K562 (cell line): ENCODE data around the gene ZNF705A. TPM values are rescaled to one million over a fixed set of nuclear protein-coding genes. Genes with fewer than 3 reads are reported as not detected.
"Not testable (repeated sequence)": the region's sequence is repeated elsewhere in the genome, so short reads cannot be mapped to it uniquely, and the experiment has no call there.

Source experiments
- ATAC-seq: fragments of 200-7000 bp; cut with Tn5 transposase; 3 replicates; pipeline ENCODE4 v1.9.1; 2020; ENCODE audit warnings: moderate library complexity
- BruUV-seq: library from RNA; stranded (reverse); fragments of 400-500 nt; replicated peaks from 2 replicates; lab custom pipeline; 2021; lab: Mats Ljungman, UMichigan
- CTCF ChIA-PET: fragments of 300-600 bp; formaldehyde crosslinking; extraction: SDS; loops from one replicate; lab custom pipeline; 2021; ENCODE audit warnings: low intra/inter-chr PET ratio; lab: Yijun Ruan, JAX
- POLR2A ChIA-PET: fragments of 300-600, 350-650 bp; sonication (Branson Sonifier 250); formaldehyde crosslinking; extraction: SDS; loops from one replicate; lab custom pipeline; 2021; ENCODE audit warnings: antibody characterized with exemption, inconsistent platforms; lab: Yijun Ruan, JAX
- DNase-seq, 4 experiments: peaks; one replicate each; pipeline versions ENCODE4 v3.0.0 to v3.0.0-alpha.2; 2011 to 2018; ENCODE audit warnings: low spot score in 3 of 4, mixed read lengths in 3 of 4; ENCODE audit errors: extremely low read depth in 1 of 4
- FAIRE-seq: peaks from 2 replicates; lab custom pipeline; 2011; peaks lifted over from hg19 to GRCh38; lab: Jason Lieb, UNC
- H2AFZ ChIP-seq: 2 replicates; pipeline ENCODE4 v1.6.0; 2011; ENCODE audit warnings: low read depth, low read length, control low read depth, inconsistent platforms
- H3K27ac ChIP-seq: fragments of 200-600 bp; 3 replicates; pipeline ENCODE4 v1.8.0; 2011; ENCODE audit warnings: low read depth, mild to moderate bottlenecking, control low read depth, inconsistent platforms, low read length, moderate library complexity, mixed read lengths; ENCODE audit errors: extremely low read depth
- H3K27me3 ChIP-seq, 2 experiments: fragments of 300-600 bp in 1 of 2; 2 replicates in 1 of 2; 3 replicates in 1 of 2; pipeline versions ENCODE4 v1.6.0 to v1.8.0; 2011; ENCODE audit warnings: inconsistent platforms in 2 of 2, low read length in 2 of 2, mild to moderate bottlenecking in 1 of 2, mixed read lengths in 1 of 2, moderate library complexity in 1 of 2; ENCODE audit not compliant: control insufficient read depth in 2 of 2, insufficient read depth in 2 of 2
- H3K36me3 ChIP-seq: fragments of 300-600 bp; 3 replicates; pipeline ENCODE4 v1.8.0; 2011; ENCODE audit warnings: mild to moderate bottlenecking, low read length, inconsistent platforms; ENCODE audit not compliant: control insufficient read depth, insufficient read depth
- H3K4me1 ChIP-seq, 2 experiments: fragments of 200-600 bp in 1 of 2; replicated peaks in 1 of 2; 2 replicates in 1 of 2; 3 replicates in 1 of 2; pipeline versions ENCODE4 v1.5.1 to v1.8.0; 2011; ENCODE audit warnings: inconsistent platforms in 2 of 2, low read length in 2 of 2, mild to moderate bottlenecking in 1 of 2, mixed read lengths in 1 of 2, moderate library complexity in 1 of 2; ENCODE audit not compliant: control insufficient read depth in 2 of 2, insufficient read depth in 2 of 2
- H3K4me2 ChIP-seq: 2 replicates; pipeline ENCODE4 v1.6.1; 2011; ENCODE audit warnings: low read length, control low read depth, inconsistent platforms, mixed read lengths; ENCODE audit not compliant: insufficient read depth
- H3K4me3 ChIP-seq: fragments of 200-600 bp; sonication (generic), shearing (Covaris generic); 2 replicates; pipeline ENCODE4 v1.5.1; 2016; ENCODE audit warnings: control low read depth, inconsistent platforms
- H3K79me2 ChIP-seq: fragments of 200-600 bp; 3 replicates; pipeline ENCODE4 v1.8.0; 2011; ENCODE audit warnings: low read length, inconsistent platforms; ENCODE audit not compliant: control insufficient read depth, insufficient read depth
- H3K9ac ChIP-seq, 2 experiments: 2 replicates each; pipeline versions ENCODE4 v1.6.0 to v1.6.1; 2011; ENCODE audit warnings: low read depth in 2 of 2, low read length in 2 of 2, control low read depth in 1 of 2, inconsistent platforms in 1 of 2, mild to moderate bottlenecking in 1 of 2, mixed read lengths in 1 of 2; ENCODE audit not compliant: insufficient read depth in 1 of 2
- H3K9me1 ChIP-seq: one replicate; pipeline ENCODE4 v1.6.0; 2011; ENCODE audit warnings: inconsistent platforms, mild to moderate bottlenecking, low read length, moderate library complexity; ENCODE audit not compliant: control insufficient read depth, insufficient read depth
- H3K9me3 ChIP-seq: replicated peaks from 2 replicates; pipeline ENCODE4 v1.5.1; 2011; ENCODE audit warnings: low read depth, low read length, inconsistent platforms; ENCODE audit not compliant: control insufficient read depth, insufficient read depth
- H4K20me1 ChIP-seq: replicated peaks from 2 replicates; pipeline ENCODE4 v1.6.1; 2011; ENCODE audit warnings: low read length, inconsistent platforms, mixed read lengths; ENCODE audit not compliant: control insufficient read depth, insufficient read depth
- CTCF ChIP-seq, 3 experiments: IDR thresholded peaks in 2 of 3; conservative IDR thresholded peaks in 1 of 3; 2 replicates each; pipeline ENCODE4 v1.5.1; 2011 to 2012; ENCODE audit warnings: low read length in 3 of 3, mild to moderate bottlenecking in 3 of 3, control low read depth in 2 of 3, improper control_type of control experiment in 1 of 3, inconsistent platforms in 1 of 3, low read depth in 1 of 3, mixed read lengths in 1 of 3, moderate library complexity in 1 of 3; ENCODE audit not compliant: insufficient read depth in 2 of 3
- NRF1 ChIP-seq, 2 experiments: fragments of 450-650 bp; IDR thresholded peaks in 1 of 2; conservative IDR thresholded peaks in 1 of 2; 2 replicates each; pipeline ENCODE4 v1.6.1; 2014; ENCODE audit warnings: mild to moderate bottlenecking in 2 of 2
- SRF ChIP-seq, 2 experiments: fragments of 250-450, 450-650 bp in 1 of 2; sonication (Bioruptor Pico) in 1 of 2; sonication (generic) in 1 of 2; formaldehyde crosslinking; IDR thresholded peaks; 2 replicates each; pipeline versions ENCODE4 v1.5.0 to v1.5.1; 2020 to 2022; ENCODE audit warnings: mild to moderate bottlenecking in 1 of 2, missing genetic modification reagents in 1 of 2
- ZBTB33 ChIP-seq: sonication (generic); formaldehyde crosslinking; IDR thresholded peaks from 2 replicates; pipeline ENCODE4 v1.8.1; 2023; ENCODE audit warnings: mild to moderate bottlenecking, missing genetic modification reagents
- ZFX ChIP-seq: sonication (generic); formaldehyde crosslinking; IDR thresholded peaks from 2 replicates; pipeline ENCODE4 v1.8.0; 2022; ENCODE audit warnings: mild to moderate bottlenecking, missing genetic modification reagents, moderate library complexity
- WGBS: fragments of 100-300 bp; shearing (Covaris generic); methylation state at CpG from one replicate; pipeline ENCODE4 v1.1.6; 2016; ENCODE audit warnings: low coverage, mixed read lengths; ENCODE audit not compliant: insufficient coverage; ENCODE audit errors: missing lambda C conversion rate; 5-methylcytosine and 5-hydroxymethylcytosine counted together
- in situ Hi-C: fragments of 300-500 bp; cut with MboI; formaldehyde crosslinking; loops from 4 replicates; pipeline ENCODE4 v1.15.0; 2018; ENCODE audit warnings: inconsistent platforms, mixed read lengths
- intact Hi-C: fragments of 100-400 bp; cut with micrococcal nuclease; formaldehyde crosslinking; loops from 2 replicates; pipeline ENCODE4 v1.14.2; 2022
- polyA plus RNA-seq, 8 experiments: library from polyadenylated mRNA; depleted of rRNA in 4 of 8; stranded (reverse) in 5 of 8; unstranded in 3 of 8; fragments of >200 nt; fragmentation: Nextera tagmentation in 2 of 8; fragmentation: Illumina TruSeq in 1 of 8; extraction: Ambion mirVana in 2 of 8; extraction: Trizol in 1 of 8; gene quantifications; 2 replicates each; pipeline versions ENCODE4 v1.2.1 to v1.2.3, GENCODE V29; 2011 to 2014; ENCODE audit warnings: inconsistent platforms in 1 of 8, missing spikeins in 1 of 8
- total RNA-seq, 7 experiments: library from RNA; depleted of rRNA in 6 of 7; stranded (reverse); fragments of >200 nt in 6 of 7; fragmentation: Illumina TruSeq in 2 of 7; extraction: Trizol in 2 of 7; gene quantifications; 2 replicates each; pipeline versions ENCODE4 v1.2.1 to v1.2.3, GENCODE V29; 2011 to 2021; ENCODE audit warnings: low replicate concordance in 1 of 7

ZNF705A gene
- total and polyA plus RNA-seq, 9 of the 15 experiments (the other 6 are each of a cell fraction or from before 2014, with no cell fraction given): not detected

- BruUV-seq, H3K79me2 ChIP-seq, H3K9me1 ChIP-seq, H3K27ac ChIP-seq, H4K20me1 ChIP-seq, H3K27me3 ChIP-seq, H3K9me3 ChIP-seq, CTCF ChIA-PET, H3K9ac ChIP-seq, H3K4me1 ChIP-seq, H3K4me2 ChIP-seq, intact Hi-C loops, FAIRE-seq, in situ Hi-C loops, H3K36me3 ChIP-seq, POLR2A ChIA-PET, ATAC-seq, H2AFZ ChIP-seq: not testable (repeated sequence)
- TF ChIP-seq NRF1 (conservative IDR thresholded peaks at IDR 0.05 in 1 of 2, IDR thresholded peaks at IDR 0.05 in 1 of 2) (peak; percentile 79 to 82), ZFX (CRISPR knock-in tag) (peak; percentile 39; the same call in 1 of the 2 replicates), ZBTB33 (CRISPR knock-in tag) (peak; percentile 41; the same call in 1 of the 2 replicates), CTCF (IDR thresholded peaks at IDR 0.05 in 2 of 3, conservative IDR thresholded peaks at IDR 0.05 in 1 of 3; ENCODE audit: insufficient read depth in 2 of 3, low read depth in 1 of 3, low read length in 3 of 3) (peak; percentile 13 to 43 (median 24); a peak in 4 of 6 replicates), SRF (CRISPR knock-in tag; IDR thresholded peaks at IDR 0.05) (peak in 1 of 2 experiments; percentile 68; a peak in 1 of 4 replicates)
- H3K4me3 ChIP-seq: peak overlapping the region; percentile 33
- DNase-seq: peak; percentile 29 to 57 (median 56)
- 41% methylated on average over 9 of the region's 43 CpGs for WGBS
Observed at GRCh38 chr12:8179989-8180585, 23.3 kb downstream of the ZNF705A start.

- POLR2A ChIA-PET, CTCF ChIA-PET, H2AFZ ChIP-seq, H3K9me3 ChIP-seq, intact Hi-C loops, H3K79me2 ChIP-seq, BruUV-seq, H3K4me3 ChIP-seq, H3K9me1 ChIP-seq, FAIRE-seq, H3K4me1 ChIP-seq, H3K9ac ChIP-seq, DNase-seq, in situ Hi-C loops, ATAC-seq, H4K20me1 ChIP-seq, H3K4me2 ChIP-seq, H3K36me3 ChIP-seq, H3K27me3 ChIP-seq, H3K27ac ChIP-seq: not testable (repeated sequence)
Observed at GRCh38 chr12:8181271-8181670, 24.5 kb downstream of the ZNF705A start.
